H1 (cell line): Measurements from ENCODE around the gene MYBPC3. TPM values are rescaled to one million over a fixed set of nuclear protein-coding genes. Genes with fewer than 3 reads are reported as not detected.

Experiments used
- CTCF ChIA-PET: fragments of 300-600 bp; sonication (Branson Sonifier 250); formaldehyde crosslinking; loops from one replicate; lab custom pipeline; 2021; ENCODE audit not compliant: partially characterized antibody; lab: Charles Lee
- POLR2A ChIA-PET: fragments of 300-600 bp; sonication (Branson Sonifier 250); formaldehyde crosslinking; loops from one replicate; lab custom pipeline; 2021; ENCODE audit warnings: inconsistent platforms; ENCODE audit not compliant: partially characterized antibody; lab: Charles Lee
- DNase-seq, 2 experiments: peaks; one replicate each; pipeline versions ENCODE4 v3.0.0 to v3.0.0-alpha.2; 2010 to 2022; ENCODE audit warnings: low spot score in 2 of 2, low read depth in 1 of 2, mixed read lengths in 1 of 2
- FAIRE-seq: peaks from 2 replicates; lab custom pipeline; 2011; peaks lifted over from hg19 to GRCh38; lab: Jason Lieb, UNC
- H2AFZ ChIP-seq: 2 replicates; pipeline ENCODE4 v1.8.1; 2012; ENCODE audit warnings: low read length, inconsistent platforms
- H2AK5ac ChIP-seq: 2 replicates; pipeline ENCODE4 v1.6.1; 2013; ENCODE audit warnings: low read depth, low read length
- H2BK120ac ChIP-seq: replicated peaks from 2 replicates; pipeline ENCODE3; 2013; ENCODE audit warnings: low read depth, low read length, inconsistent platforms
- H2BK12ac ChIP-seq: 2 replicates; pipeline ENCODE4 v1.6.1; 2013; ENCODE audit warnings: low read depth, low read length
- H2BK15ac ChIP-seq: 2 replicates; pipeline ENCODE4 v1.6.1; 2013; ENCODE audit warnings: low read length
- H2BK20ac ChIP-seq: 2 replicates; pipeline ENCODE4 v1.6.1; 2013; ENCODE audit warnings: low read length
- H2BK5ac ChIP-seq: 2 replicates; pipeline ENCODE4 v1.6.1; 2013; ENCODE audit warnings: low read depth, low read length
- H3K14ac ChIP-seq: 2 replicates; pipeline ENCODE4 v1.6.1; 2013; ENCODE audit warnings: inconsistent platforms; ENCODE audit not compliant: insufficient read length
- H3K18ac ChIP-seq: 2 replicates; pipeline ENCODE4 v1.6.1; 2013; ENCODE audit warnings: low read length; ENCODE audit errors: extremely low read depth
- H3K23ac ChIP-seq: 2 replicates; pipeline ENCODE4 v1.6.1; 2013; ENCODE audit warnings: inconsistent platforms; ENCODE audit not compliant: insufficient read length
- H3K23me2 ChIP-seq: 2 replicates; pipeline ENCODE4 v1.6.1; 2013; ENCODE audit warnings: low read depth, low read length
- H3K27ac ChIP-seq: 2 replicates; pipeline ENCODE4 v1.6.1; 2011; ENCODE audit warnings: low read depth, low read length, inconsistent platforms
- H3K27me3 ChIP-seq, 4 experiments: replicated peaks in 1 of 4; 1 replicate in 1 of 4; 2 replicates in 3 of 4; pipeline versions ENCODE4 v1.6.1 to v1.8.1; 2011 to 2013; ENCODE audit warnings: low read length in 3 of 4, mild to moderate bottlenecking in 3 of 4, inconsistent platforms in 2 of 4, mixed read lengths in 2 of 4, moderate library complexity in 1 of 4; ENCODE audit not compliant: control insufficient read depth in 3 of 4, insufficient read depth in 3 of 4; ENCODE audit errors: extremely low read depth in 1 of 4
- H3K36me3 ChIP-seq, 4 experiments: 2 replicates each; pipeline versions ENCODE4 v1.6.1 to v1.8.1; 2011 to 2013; ENCODE audit warnings: mild to moderate bottlenecking in 4 of 4, low read length in 3 of 4, moderate library complexity in 2 of 4, control low read depth in 1 of 4, inconsistent platforms in 1 of 4; ENCODE audit not compliant: insufficient read depth in 4 of 4, control insufficient read depth in 2 of 4
- H3K4ac ChIP-seq: replicated peaks from 2 replicates; pipeline ENCODE3; 2013; ENCODE audit warnings: low read length, low read depth, mixed read lengths, inconsistent platforms; ENCODE audit not compliant: insufficient read length
- H3K4me1 ChIP-seq, 4 experiments: replicated peaks in 1 of 4; 1 replicate in 1 of 4; 2 replicates in 3 of 4; pipeline versions ENCODE4 v1.6.1 to v1.8.1; 2011 to 2013; ENCODE audit warnings: low read length in 3 of 4, inconsistent platforms in 2 of 4, mixed read lengths in 1 of 4; ENCODE audit not compliant: insufficient read depth in 4 of 4, control insufficient read depth in 3 of 4
- H3K4me2 ChIP-seq, 2 experiments: 2 replicates each; pipeline versions ENCODE4 v1.6.1 to v1.8.1; 2011 to 2013; ENCODE audit warnings: low read depth in 2 of 2, low read length in 2 of 2, control low read depth in 1 of 2, inconsistent platforms in 1 of 2, mild to moderate bottlenecking in 1 of 2; ENCODE audit not compliant: insufficient read depth in 1 of 2
- H3K4me3 ChIP-seq, 4 experiments: fragments of 200-600, 300-600 bp in 1 of 4; sonication (generic), shearing (Covaris generic), sonication (Bioruptor Twin) in 1 of 4; 2 replicates each; pipeline versions ENCODE4 v1.5.1 to v1.8.1; 2011 to 2016; ENCODE audit warnings: low read length in 4 of 4, low read depth in 3 of 4, control low read depth in 2 of 4, inconsistent platforms in 2 of 4, mild to moderate bottlenecking in 2 of 4, mixed read lengths in 1 of 4, moderate library complexity in 1 of 4; ENCODE audit not compliant: insufficient read depth in 2 of 4; ENCODE audit errors: extremely low read depth in 1 of 4
- H3K56ac ChIP-seq: replicated peaks from 2 replicates; pipeline ENCODE3; 2013; ENCODE audit warnings: low read depth, mild to moderate bottlenecking, mixed read lengths, low read length, inconsistent platforms; ENCODE audit not compliant: insufficient read length
- H3K79me1 ChIP-seq: 2 replicates; pipeline ENCODE4 v1.6.1; 2013; ENCODE audit warnings: low read depth, low read length, control low read depth
- H3K79me2 ChIP-seq, 2 experiments: 2 replicates each; pipeline versions ENCODE4 v1.6.1 to v1.8.1; 2012 to 2013; ENCODE audit warnings: low read length in 2 of 2, mild to moderate bottlenecking in 2 of 2, inconsistent platforms in 1 of 2; ENCODE audit not compliant: insufficient read depth in 2 of 2, control insufficient read depth in 1 of 2
- H3K9ac ChIP-seq, 4 experiments: replicated peaks in 1 of 4; 1 replicate in 1 of 4; 2 replicates in 3 of 4; pipeline versions ENCODE4 v1.6.1 to v1.8.1; 2011 to 2013; ENCODE audit warnings: low read depth in 3 of 4, low read length in 3 of 4, control low read depth in 2 of 4, mild to moderate bottlenecking in 2 of 4, moderate library complexity in 2 of 4, inconsistent platforms in 1 of 4; ENCODE audit errors: extremely low read depth in 1 of 4
- H3K9me3 ChIP-seq, 2 experiments: 2 replicates each; pipeline versions ENCODE4 v1.6.1 to v1.8.1; 2012 to 2013; ENCODE audit warnings: mild to moderate bottlenecking in 2 of 2, moderate library complexity in 2 of 2, control low read depth in 1 of 2, inconsistent platforms in 1 of 2, low read depth in 1 of 2, low read length in 1 of 2, mixed read lengths in 1 of 2; ENCODE audit not compliant: insufficient read depth in 2 of 2
- H4K20me1 ChIP-seq, 2 experiments: replicated peaks in 1 of 2; 2 replicates each; pipeline versions ENCODE3 to v1.8.1; 2011 to 2013; ENCODE audit warnings: inconsistent platforms in 2 of 2, low read length in 2 of 2, mild to moderate bottlenecking in 1 of 2; ENCODE audit not compliant: insufficient read depth in 2 of 2, control insufficient read depth in 1 of 2
- H4K5ac ChIP-seq: 2 replicates; pipeline ENCODE4 v1.6.1; 2013; ENCODE audit warnings: low read length, low read depth, mixed read lengths, inconsistent platforms; ENCODE audit not compliant: insufficient read length
- H4K8ac ChIP-seq: 2 replicates; pipeline ENCODE4 v1.8.0; 2013; ENCODE audit warnings: mild to moderate bottlenecking, moderate library complexity, low read length, inconsistent platforms; ENCODE audit not compliant: insufficient read depth; ENCODE audit errors: extremely low read depth
- H4K91ac ChIP-seq: replicated peaks from 2 replicates; pipeline ENCODE3; 2013; ENCODE audit warnings: low read length, mixed read lengths, inconsistent platforms; ENCODE audit not compliant: insufficient read length
- BCL11A ChIP-seq, 2 experiments: IDR thresholded peaks; one replicate each; pipeline ENCODE4 v1.6.1; 2011; ENCODE audit warnings: low read depth in 2 of 2, low read length in 2 of 2, mild to moderate bottlenecking in 2 of 2
- CHD1 ChIP-seq: IDR thresholded peaks from 2 replicates; pipeline ENCODE4 v1.6.1; 2012; ENCODE audit warnings: low read depth, low read length, improper control_type of control experiment
- HDAC6 ChIP-seq: IDR thresholded peaks from one replicate; pipeline ENCODE4 v1.7.1; 2012; ENCODE audit warnings: low read depth, mild to moderate bottlenecking, inconsistent platforms, low read length, moderate library complexity
- KDM5A ChIP-seq: fragments of 200-600 bp; IDR thresholded peaks from 2 replicates; pipeline ENCODE4 v1.7.1; 2012; ENCODE audit warnings: mild to moderate bottlenecking, low read length, inconsistent platforms, mixed read lengths
- MAX ChIP-seq: IDR thresholded peaks from 2 replicates; pipeline ENCODE4 v1.6.1; 2012; ENCODE audit warnings: inconsistent platforms
- NRF1 ChIP-seq: IDR thresholded peaks from 2 replicates; pipeline ENCODE4 v1.6.1; 2011; ENCODE audit warnings: mild to moderate bottlenecking, low read depth, low read length, improper control_type of control experiment
- RFX5 ChIP-seq: IDR thresholded peaks from 2 replicates; pipeline ENCODE4 v1.6.1; 2011; ENCODE audit warnings: low read depth, low read length, improper control_type of control experiment, borderline replicate concordance
- SIRT6 ChIP-seq: IDR thresholded peaks from one replicate; pipeline ENCODE4 v1.7.1; 2012; ENCODE audit warnings: low read length, inconsistent platforms
- SP1 ChIP-seq: IDR thresholded peaks from 2 replicates; pipeline ENCODE4 v1.6.1; 2011; ENCODE audit warnings: low read depth, low read length
- TAF7 ChIP-seq: optimal IDR thresholded peaks from 2 replicates; pipeline ENCODE3; 2011; ENCODE audit warnings: low read depth, mild to moderate bottlenecking, inconsistent platforms, low read length, moderate library complexity, borderline replicate concordance
- WGBS, 2 experiments: shearing (Covaris generic) in 1 of 2; methylation state at CpG; one replicate each; pipeline versions ENCODE4 v1.1.6 to v1.1.7; 2013 to 2015; ENCODE audit warnings: low lambda C conversion rate in 2 of 2, mixed read lengths in 2 of 2, inconsistent platforms in 1 of 2, low coverage in 1 of 2, missing lambda C conversion rate in 1 of 2; ENCODE audit not compliant: insufficient replicate concordance in 2 of 2, insufficient coverage in 1 of 2, insufficient read length in 1 of 2; ENCODE audit errors: extremely low coverage in 1 of 2, missing lambda C conversion rate in 1 of 2; 5-methylcytosine and 5-hydroxymethylcytosine counted together
- polyA plus RNA-seq, 7 experiments: library from polyadenylated mRNA; depleted of rRNA in 3 of 7; stranded (reverse) in 5 of 7; unstranded in 2 of 7; fragments of >200 nt in 5 of 7; fragments of 200-250 nt in 2 of 7; gene quantifications; 1 replicate in 5 of 7; 2 replicates in 1 of 7; 4 replicates in 1 of 7; pipeline versions ENCODE4 v1.2.1 to v1.2.3, GENCODE V29; 2011 to 2013; ENCODE audit warnings: missing spikeins in 2 of 7, mixed read lengths in 2 of 7
- total RNA-seq: library from RNA; stranded (reverse); fragmentation: NEBNext Ultra II Directional; extraction: Animal tissue kit (Norgen Biotek cat#: 25700); gene quantifications from 2 replicates; pipeline ENCODE4 v1.2.1, GENCODE V29; 2021

Gene MYBPC3
- total and polyA plus RNA-seq, 2 of the 8 experiments (the other 6 are each of a cell fraction or from before 2014, with no cell fraction given): 0.05 TPM; not detected in 1

- no peaks in the 10 kb centered on the region for H3K36me3 ChIP-seq
- H2AFZ ChIP-seq: 0 out of 2 replicates have a peak overlapping the region, but pooled peaks have one; percentile 29
- H4K91ac ChIP-seq: no peak overlapping the region
- no peak overlapping the region for H4K5ac ChIP-seq
- FAIRE-seq (no peak), DNase-seq (no peak)
- H2AK5ac ChIP-seq: no peak overlapping the region
- CTCF ChIA-PET: interaction anchor here (0.7 to 10.7 kb wide), 6 partner anchors 13 to 60 kb away, joined by 3 to 78 read pairs (median 6); no protein-coding TSS in a partner anchor
- TF ChIP-seq MAX (no peak), NRF1 (no peak), SIRT6 (no peak), CHD1 (no peak), TAF7 (no peak), RFX5 (no peak), BCL11A (IDR thresholded peaks at IDR 0.05; ENCODE audit: low read depth in 2 of 2, low read length in 2 of 2) (no peak), HDAC6 (no peak), KDM5A (no peak), SP1 (no peak)
- no peak overlapping the region for H3K4ac ChIP-seq
- peak overlapping the region; percentile 88 for H4K8ac ChIP-seq
- no peak overlapping the region for H3K4me2 ChIP-seq
- no peak overlapping the region for H2BK15ac ChIP-seq
- H4K20me1 ChIP-seq: no peaks in the 10 kb centered on the region
- no peaks in the 10 kb centered on the region for H3K9me3 ChIP-seq
- H3K79me2 ChIP-seq: no peaks in the 10 kb centered on the region
- H3K9ac ChIP-seq: no peak overlapping the region; a peak in 1 of 7 replicates
- no peaks in the 10 kb centered on the region for H3K79me1 ChIP-seq
- no peak overlapping the region for H3K56ac ChIP-seq
- POLR2A ChIA-PET: interaction anchor here (1.1 to 1.6 kb wide), 3 partner anchors 12 to 18 kb away, joined by 3 to 5 read pairs (median 4); partner anchors contain the start of gene SLC39A13
- 85% methylated on average over 32 of the region's 39 CpGs; no CpG with 5 or more reads in 1 of the 2 experiments for WGBS, 2 experiments
- H2BK20ac ChIP-seq: no peak overlapping the region
- H2BK12ac ChIP-seq: peak overlapping the region; percentile 75; the same call in 1 of the 2 replicates
- no peak overlapping the region for H3K23ac ChIP-seq
- H3K27ac ChIP-seq: no peak overlapping the region
- peaks cover 0 to 7% (median 3%) of the 10 kb centered on the region in 4 experiments; a peak in 4 of 7 replicates for H3K4me1 ChIP-seq
- peak overlapping the region; percentile 60; the same call in 1 of the 2 replicates for H3K18ac ChIP-seq
- H3K23me2 ChIP-seq: no peaks in the 10 kb centered on the region
- peak overlapping the region; percentile 7; the same call in 1 of the 2 replicates for H2BK5ac ChIP-seq
- H3K14ac ChIP-seq: no peak overlapping the region
- H3K27me3 ChIP-seq: no peaks in the 10 kb centered on the region
- no peak overlapping the region for H3K4me3 ChIP-seq
- H2BK120ac ChIP-seq: no peak overlapping the region
Observed at GRCh38 chr11:47394322-47395222, 42.1 kb upstream of the MYBPC3 start.
